HepG2 (cell line): Measurements from ENCODE around the gene ATPAF1. TPM values are rescaled to one million over a fixed set of nuclear protein-coding genes. Genes with fewer than 3 reads are reported as not detected.
A peak's percentile ranks its signal among the peaks of the same experiment; 100 is the strongest.

Experiments used
- ATAC-seq: fragments of 200-7000 bp; cut with Tn5 transposase; 3 replicates; pipeline ENCODE4 v1.9.1; 2020; ENCODE audit warnings: mild to moderate bottlenecking, moderate library complexity
- BruUV-seq: library from RNA; stranded (reverse); fragments of 400-500 nt; replicated peaks from 2 replicates; lab custom pipeline; 2021; lab: Mats Ljungman, UMichigan
- CTCF ChIA-PET: fragments of 300-600 bp; formaldehyde crosslinking; extraction: SDS; loops from one replicate; lab custom pipeline; 2021; ENCODE audit warnings: low total read pairs, inconsistent platforms, low intra/inter-chr PET ratio; lab: Yijun Ruan, JAX
- POLR2A ChIA-PET: fragments of 350-600 bp; sonication (Branson Sonifier 250); formaldehyde crosslinking; loops from one replicate; lab custom pipeline; 2020; ENCODE audit warnings: antibody characterized with exemption, inconsistent platforms; lab: Yijun Ruan, JAX
- DNase-seq: peaks from one replicate; pipeline ENCODE4 v3.0.0-alpha.2; 2015; ENCODE audit warnings: low spot score
- FAIRE-seq: peaks from 3 replicates; lab custom pipeline; 2011; peaks lifted over from hg19 to GRCh38; lab: Jason Lieb, UNC
- H2AFZ ChIP-seq: one replicate; pipeline ENCODE4 v1.6.1; 2011; ENCODE audit warnings: low read length, inconsistent platforms
- H3K27ac ChIP-seq: fragments of 300-600 bp; 3 replicates; pipeline ENCODE4 v1.8.0; 2011; ENCODE audit warnings: mixed run types, mild to moderate bottlenecking, mixed read lengths, low read length, inconsistent platforms; ENCODE audit not compliant: insufficient read depth; ENCODE audit errors: extremely low read length
- H3K27me3 ChIP-seq, 2 experiments: fragments of 200-600 bp in 1 of 2; 2 replicates in 1 of 2; 3 replicates in 1 of 2; pipeline versions ENCODE4 v1.6.0 to v1.8.0; 2011; ENCODE audit warnings: low read length in 2 of 2, mild to moderate bottlenecking in 2 of 2, moderate library complexity in 2 of 2, inconsistent platforms in 1 of 2; ENCODE audit not compliant: insufficient read depth in 2 of 2, control insufficient read depth in 1 of 2
- H3K36me3 ChIP-seq, 2 experiments: fragments of 200-600 bp in 1 of 2; replicated peaks in 1 of 2; 2 replicates in 1 of 2; 3 replicates in 1 of 2; pipeline versions ENCODE4 v1.5.1 to v1.8.0; 2011; ENCODE audit warnings: low read length in 2 of 2, inconsistent platforms in 1 of 2; ENCODE audit not compliant: insufficient read depth in 2 of 2, control insufficient read depth in 1 of 2
- H3K4me1 ChIP-seq: 2 replicates; pipeline ENCODE4 v1.5.1; 2012; ENCODE audit warnings: low read length, inconsistent platforms; ENCODE audit not compliant: insufficient read depth
- H3K4me2 ChIP-seq: 2 replicates; pipeline ENCODE4 v1.6.0; 2011; ENCODE audit warnings: low read depth, low read length, inconsistent platforms
- H3K4me3 ChIP-seq, 3 experiments: fragments of 200-600 bp in 1 of 3; sonication (generic), shearing (Covaris generic) in 1 of 3; replicated peaks in 1 of 3; 2 replicates each; pipeline ENCODE4 v1.5.1; 2011 to 2016; ENCODE audit warnings: low read length in 3 of 3, inconsistent platforms in 2 of 3, low read depth in 2 of 3, mild to moderate bottlenecking in 2 of 3, control low read depth in 1 of 3, mixed read lengths in 1 of 3; ENCODE audit not compliant: insufficient read depth in 1 of 3
- H3K79me2 ChIP-seq: one replicate; pipeline ENCODE4 v1.6.1; 2011; ENCODE audit warnings: low read length, inconsistent platforms; ENCODE audit not compliant: insufficient read depth
- H3K9ac ChIP-seq: 2 replicates; pipeline ENCODE4 v1.6.0; 2011; ENCODE audit warnings: mild to moderate bottlenecking, low read depth, low read length, inconsistent platforms; ENCODE audit not compliant: insufficient read depth
- H3K9me3 ChIP-seq: 2 replicates; pipeline ENCODE4 v1.5.1; 2012; ENCODE audit warnings: mild to moderate bottlenecking, low read length
- H4K20me1 ChIP-seq: 2 replicates; pipeline ENCODE4 v1.6.0; 2011; ENCODE audit warnings: inconsistent platforms, mild to moderate bottlenecking, low read length, moderate library complexity; ENCODE audit not compliant: insufficient read depth
- ATF7 ChIP-seq, 2 experiments: fragments of 450-650 bp in 1 of 2; sonication (generic) in 1 of 2; formaldehyde crosslinking in 1 of 2; IDR thresholded peaks; 2 replicates each; pipeline versions ENCODE4 v1.4.0 to v1.6.1; 2016 to 2020; ENCODE audit warnings: antibody characterized with exemption in 1 of 2, mild to moderate bottlenecking in 1 of 2, missing genetic modification reagents in 1 of 2
- FOSL2 ChIP-seq: sonication (generic); formaldehyde crosslinking; IDR thresholded peaks from 2 replicates; pipeline ENCODE4 v1.4.0; 2020; ENCODE audit warnings: missing genetic modification reagents
- HMG20A ChIP-seq: IDR thresholded peaks from 2 replicates; pipeline ENCODE4 v1.6.1; 2016; ENCODE audit warnings: borderline replicate concordance
- HMGA1 ChIP-seq: sonication (generic); formaldehyde crosslinking; conservative IDR thresholded peaks from 2 replicates; pipeline ENCODE4 v1.4.0; 2020; ENCODE audit warnings: missing genetic modification reagents
- MLLT10 ChIP-seq: sonication (generic); formaldehyde crosslinking; IDR thresholded peaks from 2 replicates; pipeline ENCODE4 v1.4.0; 2020; ENCODE audit warnings: missing genetic modification reagents
- PRPF4 ChIP-seq: fragments of 200-400 bp; formaldehyde crosslinking; IDR thresholded peaks from 2 replicates; pipeline ENCODE4 v1.6.1; 2016; ENCODE audit warnings: low read length, low read depth; ENCODE audit not compliant: poor library complexity, severe bottlenecking
- RFX3 ChIP-seq: IDR thresholded peaks from 2 replicates; pipeline ENCODE4 v1.6.1; 2016; ENCODE audit warnings: missing biosample characterization, missing genetic modification reagents
- ZNF138 ChIP-seq: sonication (generic); formaldehyde crosslinking; IDR thresholded peaks from 2 replicates; pipeline ENCODE4 v1.5.0; 2020; ENCODE audit warnings: mild to moderate bottlenecking, low read depth, missing genetic modification reagents
- ZZZ3 ChIP-seq: sonication (generic); formaldehyde crosslinking; IDR thresholded peaks from 2 replicates; pipeline ENCODE4 v1.4.0; 2020; ENCODE audit warnings: missing genetic modification reagents, mild to moderate bottlenecking, borderline replicate concordance
- WGBS: methylation state at CpG from one replicate; pipeline ENCODE4 v1.1.6; 2017; ENCODE audit warnings: low lambda C conversion rate; 5-methylcytosine and 5-hydroxymethylcytosine counted together
- in situ Hi-C: cut with HindIII; loops from 2 replicates; pipeline ENCODE4 v1.10.0; 2017; ENCODE audit warnings: low pct_unique_long_range_greater_than_20kb; ENCODE audit not compliant: extremely low pct_ligation_motif_present
- intact Hi-C: fragments of 100-400 bp; cut with micrococcal nuclease; formaldehyde crosslinking; loops from one replicate; pipeline ENCODE4 v1.10.0; 2022; ENCODE audit not compliant: unreplicated experiment
- polyA plus RNA-seq, 8 experiments: library from polyadenylated mRNA; depleted of rRNA in 3 of 8; stranded (reverse) in 7 of 8; unstranded in 1 of 8; fragments of >200 nt; fragmentation: Illumina TruSeq in 4 of 8; extraction: Trizol in 4 of 8; gene quantifications; 2 replicates each; pipeline versions ENCODE4 v1.2.1 to v1.2.3, GENCODE V29; 2011 to 2016; ENCODE audit warnings: low read depth in 4 of 8, missing spikeins in 1 of 8, mixed read lengths in 1 of 8; ENCODE audit not compliant: insufficient read depth in 1 of 8
- total RNA-seq, 5 experiments: library from RNA; depleted of rRNA; stranded (reverse); fragments of >200 nt; fragmentation: Illumina TruSeq; extraction: Trizol; gene quantifications; 2 replicates each; pipeline ENCODE4 v1.2.3, GENCODE V29; 2016; ENCODE audit warnings: low read depth in 1 of 5
- TF ChIP-seq, protein P1 (sequence below): sonication (generic); formaldehyde crosslinking; IDR thresholded peaks from 2 replicates; pipeline ENCODE4 v1.4.0; 2020; ENCODE audit warnings: missing genetic modification reagents
- TF ChIP-seq, protein P2 (sequence below): sonication (generic); formaldehyde crosslinking; IDR thresholded peaks from 2 replicates; pipeline ENCODE4 v1.4.0; 2020; ENCODE audit warnings: low read depth, mild to moderate bottlenecking, missing genetic modification reagents
- TF ChIP-seq, protein P3 (sequence below): sonication (generic); formaldehyde crosslinking; IDR thresholded peaks from 2 replicates; pipeline ENCODE4 v1.9.0; 2021; ENCODE audit warnings: missing genetic modification reagents, mild to moderate bottlenecking, borderline replicate concordance

ATPAF1 gene
- total and polyA plus RNA-seq, 2 of the 13 experiments (the other 11 are each of a cell fraction or from before 2014, with no cell fraction given), result 66.6 to 76.7 TPM

DNA sequence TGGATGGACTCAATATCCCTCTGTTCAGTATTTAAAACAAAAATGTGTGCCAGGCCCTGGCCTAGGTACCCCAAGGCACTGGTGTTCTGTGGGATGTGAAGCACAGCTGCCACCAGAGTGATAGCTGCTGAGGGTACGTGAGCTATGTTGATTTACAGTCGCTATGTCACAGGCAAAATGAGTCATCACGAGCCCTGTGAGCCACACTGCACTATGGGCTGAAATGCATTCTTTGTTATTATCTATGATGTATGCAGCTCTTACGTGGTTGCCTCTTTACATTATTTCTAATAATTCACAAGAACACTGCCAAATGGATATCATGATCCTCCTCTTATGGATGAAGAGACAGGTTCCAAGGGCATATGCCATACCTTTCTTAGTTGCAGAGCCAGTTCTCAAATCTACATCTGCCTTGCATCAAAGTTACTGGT lies 5.6 kb upstream of the ATPAF1 start:
- no peak overlapping the region for H3K9ac ChIP-seq
- no peak for FAIRE-seq
- BruUV-seq, result no TSS peak
- intact Hi-C loops, result no loop called here
- no peak overlapping the region for H3K4me2 ChIP-seq
- H3K4me1 ChIP-seq, result no peaks in the 10 kb centered on the region; the same call in 1 of the 2 replicates
- H3K27ac ChIP-seq, result no peak overlapping the region
- H3K36me3 ChIP-seq, result peaks cover 6 to 21% of the 10 kb centered on the region in 2 experiments; a peak in 4 of 5 replicates
- in situ Hi-C loops, result no loop called here
- CTCF ChIA-PET, result no interaction called here
- H3K4me3 ChIP-seq, result no peak overlapping the region
- no peaks in the 10 kb centered on the region for H3K79me2 ChIP-seq
- no peaks in the 10 kb centered on the region for H3K27me3 ChIP-seq
- TF ChIP-seq MLLT10 (no peak), FOSL2 (peak; percentile 76), ZNF138 (CRISPR knock-in tag) (no peak)
- TF ChIP-seq, protein P1, sequence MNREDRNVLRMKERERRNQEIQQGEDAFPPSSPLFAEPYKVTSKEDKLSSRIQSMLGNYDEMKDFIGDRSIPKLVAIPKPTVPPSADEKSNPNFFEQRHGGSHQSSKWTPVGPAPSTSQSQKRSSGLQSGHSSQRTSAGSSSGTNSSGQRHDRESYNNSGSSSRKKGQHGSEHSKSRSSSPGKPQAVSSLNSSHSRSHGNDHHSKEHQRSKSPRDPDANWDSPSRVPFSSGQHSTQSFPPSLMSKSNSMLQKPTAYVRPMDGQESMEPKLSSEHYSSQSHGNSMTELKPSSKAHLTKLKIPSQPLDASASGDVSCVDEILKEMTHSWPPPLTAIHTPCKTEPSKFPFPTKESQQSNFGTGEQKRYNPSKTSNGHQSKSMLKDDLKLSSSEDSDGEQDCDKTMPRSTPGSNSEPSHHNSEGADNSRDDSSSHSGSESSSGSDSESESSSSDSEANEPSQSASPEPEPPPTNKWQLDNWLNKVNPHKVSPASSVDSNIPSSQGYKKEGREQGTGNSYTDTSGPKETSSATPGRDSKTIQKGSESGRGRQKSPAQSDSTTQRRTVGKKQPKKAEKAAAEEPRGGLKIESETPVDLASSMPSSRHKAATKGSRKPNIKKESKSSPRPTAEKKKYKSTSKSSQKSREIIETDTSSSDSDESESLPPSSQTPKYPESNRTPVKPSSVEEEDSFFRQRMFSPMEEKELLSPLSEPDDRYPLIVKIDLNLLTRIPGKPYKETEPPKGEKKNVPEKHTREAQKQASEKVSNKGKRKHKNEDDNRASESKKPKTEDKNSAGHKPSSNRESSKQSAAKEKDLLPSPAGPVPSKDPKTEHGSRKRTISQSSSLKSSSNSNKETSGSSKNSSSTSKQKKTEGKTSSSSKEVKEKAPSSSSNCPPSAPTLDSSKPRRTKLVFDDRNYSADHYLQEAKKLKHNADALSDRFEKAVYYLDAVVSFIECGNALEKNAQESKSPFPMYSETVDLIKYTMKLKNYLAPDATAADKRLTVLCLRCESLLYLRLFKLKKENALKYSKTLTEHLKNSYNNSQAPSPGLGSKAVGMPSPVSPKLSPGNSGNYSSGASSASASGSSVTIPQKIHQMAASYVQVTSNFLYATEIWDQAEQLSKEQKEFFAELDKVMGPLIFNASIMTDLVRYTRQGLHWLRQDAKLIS (CRISPR knock-in tag), result no peak
- no peak for DNase-seq
- H2AFZ ChIP-seq, result no peak overlapping the region
- no peaks in the 10 kb centered on the region for H3K9me3 ChIP-seq
- no peaks in the 10 kb centered on the region for H4K20me1 ChIP-seq
- ATAC-seq, result peak; percentile 23; the same call in 1 of the 3 replicates
- 69% methylated on average over 4 of the region's 4 CpGs for WGBS
- POLR2A ChIA-PET, result interaction anchor here (1.1 kb wide), 1 partner anchor 78 kb away, joined by 3 read pairs; no protein-coding TSS in a partner anchor

DNA sequence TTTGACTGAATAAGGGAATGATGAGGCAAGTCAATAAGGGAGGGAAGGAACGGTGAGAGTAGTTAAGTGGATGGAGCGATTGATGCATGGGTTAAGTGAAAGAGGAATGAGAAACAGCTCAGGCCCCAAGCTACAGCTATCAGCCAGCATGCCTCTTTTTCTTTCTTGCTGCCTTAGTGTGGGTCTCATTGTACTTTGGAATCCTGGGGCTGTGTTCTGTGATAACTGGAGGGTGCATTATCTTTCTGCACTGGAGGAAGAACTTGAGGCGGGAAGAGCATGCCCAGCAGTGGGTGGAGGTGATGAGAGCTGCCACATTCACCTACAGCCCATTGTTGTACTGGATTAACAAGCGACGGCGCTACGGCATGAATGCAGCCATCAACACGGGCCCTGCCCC lies 4.5 kb upstream of the ATPAF1 start:
- Histone ChIP-seq H2AFZ (no peak overlapping the region), H3K9me3 (no peaks in the 10 kb centered on the region), H3K4me2 (no peak overlapping the region), H3K4me1 (no peaks in the 10 kb centered on the region; the same call in 1 of the 2 replicates), H3K4me3 (no peak overlapping the region), H3K36me3 (peaks cover 5 to 18% of the 10 kb centered on the region in 2 experiments; a peak in 4 of 5 replicates), H3K9ac (no peak overlapping the region), H3K27ac (no peak overlapping the region), H3K27me3 (no peaks in the 10 kb centered on the region; a peak in 1 of 5 replicates), H3K79me2 (no peaks in the 10 kb centered on the region), H4K20me1 (no peaks in the 10 kb centered on the region)
- CTCF ChIA-PET, result no interaction called here
- no peak for FAIRE-seq
- POLR2A ChIA-PET, result no interaction called here
- no TSS peak for BruUV-seq
- in situ Hi-C loops (no loop called here), intact Hi-C loops (no loop called here)
- ATAC-seq, result no peak
- no peak for DNase-seq
- 80% methylated on average over 8 of the region's 8 CpGs for WGBS
- TF ChIP-seq PRPF4, result no peak
- TF ChIP-seq RFX3, result no peak
- TF ChIP-seq, protein P2, sequence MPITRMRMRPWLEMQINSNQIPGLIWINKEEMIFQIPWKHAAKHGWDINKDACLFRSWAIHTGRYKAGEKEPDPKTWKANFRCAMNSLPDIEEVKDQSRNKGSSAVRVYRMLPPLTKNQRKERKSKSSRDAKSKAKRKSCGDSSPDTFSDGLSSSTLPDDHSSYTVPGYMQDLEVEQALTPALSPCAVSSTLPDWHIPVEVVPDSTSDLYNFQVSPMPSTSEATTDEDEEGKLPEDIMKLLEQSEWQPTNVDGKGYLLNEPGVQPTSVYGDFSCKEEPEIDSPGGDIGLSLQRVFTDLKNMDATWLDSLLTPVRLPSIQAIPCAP, result no peak
- no peak for TF ChIP-seq ATF7 (IDR thresholded peaks at IDR 0.05)
- TF ChIP-seq ATF7 (CRISPR knock-in tag; IDR thresholded peaks at IDR 0.05), result no peak
- no peak for TF ChIP-seq HMGA1 (CRISPR knock-in tag)
- TF ChIP-seq ZZZ3 (CRISPR knock-in tag), result no peak
- TF ChIP-seq HMG20A (CRISPR knock-in tag), result no peak
- TF ChIP-seq, protein P3, sequence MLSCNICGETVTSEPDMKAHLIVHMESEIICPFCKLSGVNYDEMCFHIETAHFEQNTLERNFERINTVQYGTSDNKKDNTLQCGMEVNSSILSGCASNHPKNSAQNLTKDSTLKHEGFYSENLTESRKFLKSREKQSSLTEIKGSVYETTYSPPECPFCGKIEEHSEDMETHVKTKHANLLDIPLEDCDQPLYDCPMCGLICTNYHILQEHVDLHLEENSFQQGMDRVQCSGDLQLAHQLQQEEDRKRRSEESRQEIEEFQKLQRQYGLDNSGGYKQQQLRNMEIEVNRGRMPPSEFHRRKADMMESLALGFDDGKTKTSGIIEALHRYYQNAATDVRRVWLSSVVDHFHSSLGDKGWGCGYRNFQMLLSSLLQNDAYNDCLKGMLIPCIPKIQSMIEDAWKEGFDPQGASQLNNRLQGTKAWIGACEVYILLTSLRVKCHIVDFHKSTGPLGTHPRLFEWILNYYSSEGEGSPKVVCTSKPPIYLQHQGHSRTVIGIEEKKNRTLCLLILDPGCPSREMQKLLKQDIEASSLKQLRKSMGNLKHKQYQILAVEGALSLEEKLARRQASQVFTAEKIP (CRISPR knock-in tag), result no peak
